EL (cell line): ENCODE data around the gene UMODL1.

ENCODE experiments used
- DNase-seq: peaks from one replicate; pipeline ENCODE4 v3.0.0-alpha.2; 2016

UMODL1 gene

GRCh38 chr21:42118901-42119300 lies 47.8 kb downstream of the UMODL1 start:
- DNase-seq: no peak

GRCh38 chr21:42120101-42120902 lies 49.2 kb downstream of the UMODL1 start:
- no peak for DNase-seq

GRCh38 chr21:42120903-42121535 lies 49.9 kb downstream of the UMODL1 start:
- DNase-seq: no peak

GRCh38 chr21:42121794-42122193 lies 50.7 kb downstream of the UMODL1 start:
- no peak for DNase-seq

GRCh38 chr21:42122398-42122797 lies 51.3 kb downstream of the UMODL1 start:
- no peak for DNase-seq

GRCh38 chr21:42122808-42123207 lies 51.7 kb downstream of the UMODL1 start:
- DNase-seq: no peak

GRCh38 chr21:42123219-42123908 lies 52.2 kb downstream of the UMODL1 start:
- DNase-seq: no peak

GRCh38 chr21:42124081-42124480 lies 53.0 kb downstream of the UMODL1 start:
- no peak for DNase-seq

GRCh38 chr21:42124826-42125570 lies 53.9 kb downstream of the UMODL1 start:
- no peak for DNase-seq

- peak; percentile 37 for DNase-seq
Observed at GRCh38 chr21:42125571-42126544, 54.7 kb downstream of the UMODL1 start.

GRCh38 chr21:42127164-42128150 lies 56.3 kb downstream of the UMODL1 start:
- no peak for DNase-seq

- DNase-seq: no peak
Observed at GRCh38 chr21:42129300-42130266, 58.5 kb downstream of the UMODL1 start.

GRCh38 chr21:42130441-42130840 lies 59.3 kb downstream of the UMODL1 start:
- no peak for DNase-seq

- DNase-seq: no peak
Observed at GRCh38 chr21:42132183-42132582, 61.1 kb downstream of the UMODL1 start.

GRCh38 chr21:42133131-42133530 lies 62.0 kb downstream of the UMODL1 start:
- DNase-seq: no peak

- no peak for DNase-seq
Observed at GRCh38 chr21:42135386-42136052, 64.4 kb downstream of the UMODL1 start.

- no peak for DNase-seq
Observed at GRCh38 chr21:42137191-42137904, 66.2 kb downstream of the UMODL1 start.
